Activated CD4-positive, alpha-beta T cell treated with anti-CD3 and anti-CD28 coated beads, Interleukin-2, amount 10 ng/mL, durations not matched to agents 24 days and 14 days (primary cell): ENCODE data around the gene LEMD1. TPM values are rescaled to one million over a fixed set of nuclear protein-coding genes. Genes with fewer than 3 reads are reported as not detected.

Source experiments
- DNase-seq: peaks from one replicate; pipeline ENCODE4 v3.0.0; 2022
- H3K27ac Mint-ChIP-seq: one replicate; pipeline ENCODE4 v1.8.0; 2022; ENCODE audit warnings: mild to moderate bottlenecking, mixed read lengths
- H3K27me3 Mint-ChIP-seq: one replicate; pipeline ENCODE4 v1.8.0; 2022; ENCODE audit warnings: mixed read lengths
- H3K36me3 Mint-ChIP-seq: one replicate; pipeline ENCODE4 v1.8.0; 2022; ENCODE audit warnings: low read depth, mild to moderate bottlenecking, mixed read lengths
- H3K4me1 Mint-ChIP-seq: one replicate; pipeline ENCODE4 v1.8.0; 2021; ENCODE audit warnings: mixed read lengths
- H3K4me3 Mint-ChIP-seq: one replicate; pipeline ENCODE4 v1.8.0; 2022; ENCODE audit warnings: mild to moderate bottlenecking, moderate library complexity, mixed read lengths
- H3K9me3 Mint-ChIP-seq: one replicate; pipeline ENCODE4 v1.8.0; 2021; ENCODE audit warnings: mixed read lengths
- intact Hi-C: fragments of 100-400 bp; cut with micrococcal nuclease; formaldehyde crosslinking; loops from one replicate; pipeline ENCODE4 v1.15.1; 2023
- total RNA-seq: library from RNA; stranded (reverse); gene quantifications from 2 replicates; pipeline ENCODE4 v1.2.3, GENCODE V29; 2022

LEMD1 gene, protein sequence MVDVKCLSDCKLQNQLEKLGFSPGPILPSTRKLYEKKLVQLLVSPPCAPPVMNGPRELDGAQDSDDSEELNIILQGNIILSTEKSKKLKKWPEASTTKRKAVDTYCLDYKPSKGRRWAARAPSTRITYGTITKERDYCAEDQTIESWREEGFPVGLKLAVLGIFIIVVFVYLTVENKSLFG
- total RNA-seq = 0.47 TPM in 1 of 2 replicates, not detected in the other

DNA sequence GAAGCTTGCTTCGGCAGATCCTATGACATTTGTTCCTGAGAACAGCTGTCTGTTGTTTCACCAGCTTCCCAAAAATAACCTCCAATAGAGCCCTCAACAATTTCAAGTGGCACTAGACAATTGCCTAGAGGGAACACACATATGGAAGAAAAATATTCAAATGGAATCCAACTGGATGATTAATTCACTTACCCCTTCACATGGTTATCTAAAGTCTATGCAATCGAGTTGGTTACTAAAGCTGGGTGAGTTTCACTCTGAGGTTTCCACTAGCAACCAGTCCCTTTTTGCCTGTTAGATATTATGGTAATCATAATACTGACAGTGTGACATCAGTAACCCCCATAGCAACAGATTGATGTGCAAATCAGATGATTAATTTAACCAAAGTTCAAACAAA is at the start of gene LEMD1:
Gene LEMD1 (minus strand): TSS at position 259 of the 400 bp plus-strand sequence. CDS start 1,520 bp downstream, outside the sequence.
- intact Hi-C loops = no loop called here
- H3K4me1 Mint-ChIP-seq = no peaks in the 10 kb centered on the region
- H3K27ac Mint-ChIP-seq = no peak within 1 kb of the TSS
- H3K36me3 Mint-ChIP-seq = no peaks in the 10 kb centered on the region
- H3K4me3 Mint-ChIP-seq = no peak within 1 kb of the TSS
- no peak for DNase-seq
- peaks cover 64% of the 10 kb centered on the region for H3K27me3 Mint-ChIP-seq
- H3K9me3 Mint-ChIP-seq = no peaks in the 10 kb centered on the region

DNA sequence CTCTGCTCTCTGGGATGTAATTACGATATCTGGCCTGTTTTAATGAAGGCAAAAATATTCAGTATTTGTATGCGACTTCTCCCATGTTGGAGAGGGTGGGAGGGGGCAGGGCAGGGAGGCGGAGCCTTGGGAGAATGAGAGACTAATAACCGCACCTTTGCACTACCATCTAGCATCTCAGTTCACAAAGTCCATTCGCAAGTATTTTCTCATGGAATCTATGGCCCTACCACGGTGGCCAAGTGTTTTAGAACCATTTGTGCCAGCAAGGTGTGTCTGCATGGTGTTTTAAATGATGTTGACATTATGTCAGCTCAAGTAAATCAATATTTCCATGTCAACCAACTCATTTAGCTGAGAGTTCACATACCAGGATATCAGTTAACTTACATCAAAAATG is 48.3 kb upstream of the LEMD1 start:
- H3K27ac Mint-ChIP-seq = no peak overlapping the region
- no peaks in the 10 kb centered on the region for H3K4me1 Mint-ChIP-seq
- no peak overlapping the region for H3K4me3 Mint-ChIP-seq
- peaks cover 7% of the 10 kb centered on the region for H3K9me3 Mint-ChIP-seq
- no peak for DNase-seq
- H3K27me3 Mint-ChIP-seq = peaks cover 42% of the 10 kb centered on the region
- intact Hi-C loops = no loop called here
- H3K36me3 Mint-ChIP-seq = peaks cover 4% of the 10 kb centered on the region

DNA sequence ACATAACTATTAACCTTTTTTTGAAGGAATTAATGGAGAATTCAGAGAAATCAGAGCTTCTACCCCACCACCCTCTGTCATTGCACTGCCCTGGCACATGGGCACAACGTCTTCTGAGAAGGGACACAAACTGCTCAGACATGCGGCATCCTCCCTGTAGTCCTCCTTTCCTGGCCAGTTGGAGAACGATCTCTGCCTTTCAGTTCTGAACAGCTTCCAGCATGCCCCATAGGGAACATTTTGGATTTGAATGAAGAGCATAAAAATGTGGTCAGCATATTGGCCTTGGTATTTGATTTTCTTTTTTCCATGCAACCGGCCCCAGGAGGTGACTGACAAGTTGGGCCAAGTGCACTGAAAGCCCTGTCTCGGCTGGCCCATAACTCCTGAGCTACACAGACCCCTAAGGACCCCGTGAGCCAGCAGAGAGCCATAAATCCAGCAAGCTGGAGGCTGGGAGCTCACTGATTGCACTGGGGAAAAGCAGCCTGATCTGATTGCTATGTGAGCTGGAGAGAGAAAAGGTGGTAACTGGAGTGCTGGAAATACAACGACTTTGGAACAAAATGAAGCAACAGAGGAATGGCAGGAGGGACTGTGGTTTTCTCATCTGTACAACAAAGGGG is 44.9 kb upstream of the LEMD1 start:
- Mint-ChIP-seq H3K36me3 (no peaks in the 10 kb centered on the region), H3K9me3 (no peaks in the 10 kb centered on the region), H3K27me3 (peaks cover 25% of the 10 kb centered on the region), H3K27ac (no peak overlapping the region), H3K4me1 (no peaks in the 10 kb centered on the region), H3K4me3 (no peak overlapping the region)
- DNase-seq = no peak
- intact Hi-C loops = no loop called here

DNA sequence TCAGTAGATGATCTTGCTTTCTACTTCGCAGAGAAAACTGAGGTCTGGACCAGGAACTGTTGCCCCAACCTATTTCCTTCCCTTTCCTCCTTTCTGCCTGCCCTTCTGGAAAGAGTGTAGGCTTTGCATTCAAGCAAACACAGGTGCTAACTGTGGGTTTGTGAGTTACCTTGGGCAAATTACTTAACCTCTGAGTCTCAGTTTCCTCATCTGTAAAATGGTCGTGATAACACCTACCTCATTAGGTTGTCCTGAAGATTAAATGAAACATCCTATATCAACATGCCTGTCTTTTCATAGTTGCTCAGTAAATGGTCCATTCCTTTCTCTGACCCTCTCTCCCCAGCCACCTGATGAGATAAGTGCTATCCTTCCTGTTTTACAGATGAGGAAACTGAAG is 43.5 kb upstream of the LEMD1 start:
- no peak overlapping the region for H3K4me3 Mint-ChIP-seq
- intact Hi-C loops = no loop called here
- H3K36me3 Mint-ChIP-seq = no peaks in the 10 kb centered on the region
- no peaks in the 10 kb centered on the region for H3K4me1 Mint-ChIP-seq
- peaks cover 30% of the 10 kb centered on the region for H3K27me3 Mint-ChIP-seq
- DNase-seq = no peak
- H3K9me3 Mint-ChIP-seq = no peaks in the 10 kb centered on the region
- H3K27ac Mint-ChIP-seq = no peak overlapping the region

DNA sequence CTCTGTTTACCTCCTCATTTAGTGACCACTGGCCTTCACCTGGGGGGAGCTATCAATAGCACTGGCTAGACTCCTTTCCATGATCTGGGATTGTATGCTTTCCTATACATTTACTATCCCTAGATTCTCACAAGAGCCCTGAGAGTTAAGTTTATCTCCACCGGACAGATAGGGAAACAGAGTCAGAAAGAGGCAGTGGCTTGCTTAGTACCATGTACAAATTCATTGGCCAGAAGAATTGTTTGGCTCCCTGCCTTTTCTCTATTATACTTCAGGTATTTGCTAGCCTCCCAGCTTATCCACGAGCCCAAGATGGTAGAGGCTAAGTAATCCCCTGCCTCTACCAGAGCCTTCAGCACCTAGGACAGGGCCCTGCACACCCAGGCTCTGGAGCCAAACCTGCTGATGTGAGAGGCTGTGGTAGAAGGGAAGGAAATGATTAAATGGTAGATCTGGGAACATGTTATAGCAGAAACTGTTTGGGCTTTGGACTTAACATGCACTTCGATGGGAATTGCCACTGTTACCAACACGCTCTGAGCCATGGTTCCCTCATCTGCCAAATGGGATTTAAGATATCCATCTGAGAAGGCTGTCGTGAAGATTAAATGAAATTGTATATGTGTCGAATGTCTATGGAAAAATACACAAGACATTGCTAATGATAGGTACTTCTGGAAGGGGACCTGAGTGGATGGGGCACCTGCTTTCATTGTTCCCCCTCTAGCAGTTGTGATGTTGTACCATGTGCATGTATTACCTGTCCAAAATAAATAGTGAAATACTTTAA is 37.1 kb upstream of the LEMD1 start:
- Mint-ChIP-seq H3K27ac (no peak overlapping the region), H3K4me3 (no peak overlapping the region), H3K36me3 (no peaks in the 10 kb centered on the region), H3K4me1 (peaks cover 6% of the 10 kb centered on the region), H3K9me3 (peaks cover 3% of the 10 kb centered on the region), H3K27me3 (peaks cover 53% of the 10 kb centered on the region)
- intact Hi-C loops = no loop called here
- DNase-seq = peak; percentile 83

DNA sequence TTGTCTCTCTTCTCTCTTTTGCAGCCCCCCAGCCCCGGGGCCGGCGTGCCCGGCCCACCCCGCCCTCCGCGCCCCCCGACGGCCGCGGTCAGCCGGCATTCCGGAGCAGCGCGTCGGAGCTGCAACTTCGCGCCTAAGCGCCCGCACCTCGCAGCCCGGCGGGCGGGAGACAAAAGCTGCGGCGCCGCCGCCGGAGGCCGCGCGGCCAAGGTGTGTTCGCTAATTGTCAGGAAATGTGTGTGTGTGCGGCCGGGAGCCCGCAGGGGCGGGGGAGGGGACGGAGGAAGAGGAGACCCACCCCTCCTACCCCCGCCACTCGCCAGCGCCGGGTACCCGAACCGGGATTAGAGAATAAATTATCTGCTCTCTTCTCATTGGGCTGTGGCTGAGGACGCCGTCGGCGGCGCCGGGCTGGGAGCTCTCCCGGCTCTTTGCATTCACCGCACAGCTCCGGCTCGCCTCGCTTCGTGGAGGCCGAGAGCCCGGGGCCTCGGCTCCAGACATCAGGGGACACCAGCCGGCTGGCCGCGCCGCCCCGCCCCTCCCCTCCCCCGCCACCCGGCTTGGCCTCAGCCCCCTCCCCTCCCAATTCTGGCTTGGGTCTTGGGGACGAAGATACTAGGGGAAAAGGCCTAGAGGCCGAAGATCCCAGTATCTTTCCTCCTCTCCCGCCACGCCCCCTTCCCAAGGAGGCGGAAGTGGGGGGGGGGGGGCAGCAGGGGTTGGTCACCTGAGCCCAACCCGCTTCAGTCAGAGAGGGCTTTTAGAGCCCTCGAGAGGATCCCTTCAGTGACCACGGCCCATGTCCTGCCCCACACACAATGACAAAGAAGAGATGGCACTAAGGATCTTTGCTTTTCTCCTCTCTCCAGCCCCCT is 35.3 kb upstream of the LEMD1 start:
- H3K4me1 Mint-ChIP-seq = peaks cover 6% of the 10 kb centered on the region
- H3K27me3 Mint-ChIP-seq = peaks cover 72% of the 10 kb centered on the region
- peak overlapping the region; percentile 25 for H3K4me3 Mint-ChIP-seq
- DNase-seq = peak; percentile 61
- H3K27ac Mint-ChIP-seq = no peak overlapping the region
- peaks cover 3% of the 10 kb centered on the region for H3K9me3 Mint-ChIP-seq
- intact Hi-C loops = no loop called here
- H3K36me3 Mint-ChIP-seq = no peaks in the 10 kb centered on the region

DNA sequence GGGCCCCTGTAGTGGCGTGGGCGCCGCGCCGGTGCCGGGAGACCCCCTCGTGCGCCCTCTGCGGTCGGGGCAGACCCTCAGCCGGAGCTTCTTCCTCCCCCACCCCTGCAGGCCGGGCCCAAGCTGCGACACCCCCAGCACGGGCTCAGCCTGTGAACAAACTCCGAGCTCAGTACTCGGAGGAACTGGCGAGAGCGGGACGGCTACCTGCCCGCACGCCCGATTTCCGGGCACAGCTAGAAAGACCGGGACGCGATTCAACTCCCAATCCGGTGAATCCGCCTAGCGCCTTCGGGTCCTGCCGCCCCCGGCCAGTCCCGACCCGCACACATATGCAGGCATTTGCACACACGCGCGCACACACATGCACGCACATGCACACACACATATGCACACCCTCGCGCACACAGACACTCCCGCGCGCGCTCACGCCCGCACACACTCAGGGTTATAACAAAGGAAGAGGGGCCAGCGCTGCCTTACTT is 34.6 kb upstream of the LEMD1 start:
- intact Hi-C loops = no loop called here
- H3K9me3 Mint-ChIP-seq = peaks cover 3% of the 10 kb centered on the region
- DNase-seq = peak; percentile 61
- peaks cover 75% of the 10 kb centered on the region for H3K27me3 Mint-ChIP-seq
- H3K4me1 Mint-ChIP-seq = peaks cover 6% of the 10 kb centered on the region
- no peaks in the 10 kb centered on the region for H3K36me3 Mint-ChIP-seq
- no peak overlapping the region for H3K27ac Mint-ChIP-seq
- H3K4me3 Mint-ChIP-seq = peak overlapping the region; percentile 62

DNA sequence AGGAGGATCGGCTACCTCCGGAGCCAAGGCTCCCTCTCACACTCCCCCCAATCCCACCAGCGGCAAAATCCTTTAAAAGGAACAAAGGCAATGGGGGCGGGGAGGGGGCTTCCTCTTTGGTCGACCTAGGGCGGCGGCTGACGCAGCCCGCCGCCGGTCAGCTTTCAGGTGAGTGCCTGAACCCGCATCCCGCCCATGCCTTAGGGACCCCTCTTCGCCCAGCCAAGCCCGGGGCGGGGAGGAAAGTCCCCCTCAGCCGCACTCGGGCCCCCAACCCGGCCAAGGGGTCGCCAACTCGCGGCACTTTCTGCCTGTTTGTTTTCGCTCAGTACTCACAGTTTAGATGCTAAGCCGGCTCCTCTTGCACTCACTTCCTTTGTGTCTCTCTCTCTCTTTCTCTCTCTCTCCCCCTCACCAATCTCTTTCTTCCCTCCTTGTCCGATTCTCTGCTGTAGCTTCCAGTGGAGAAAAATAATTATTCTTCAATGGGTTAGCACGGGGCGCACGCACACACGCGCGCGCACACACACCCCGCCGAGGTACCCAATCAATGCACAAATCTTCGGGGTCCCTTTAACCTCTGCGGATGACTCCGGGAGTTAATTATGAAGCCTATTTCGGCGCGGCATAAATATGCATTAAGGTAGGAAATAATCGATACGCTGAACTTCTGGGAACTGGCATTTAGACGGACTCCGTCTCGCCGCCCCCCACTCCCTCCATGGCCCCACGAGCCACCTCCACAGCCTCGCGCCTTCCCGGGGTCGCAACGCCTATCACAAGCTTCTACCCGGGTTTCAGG is 33.9 kb upstream of the LEMD1 start, which contains the start of gene BLACAT1:
Gene BLACAT1 (minus strand): TSS at position 465 of the 802 bp plus-strand sequence.
- peaks cover 3% of the 10 kb centered on the region for H3K9me3 Mint-ChIP-seq
- no peak for DNase-seq
- H3K27ac Mint-ChIP-seq = no peak within 1 kb of the TSS
- H3K36me3 Mint-ChIP-seq = no peaks in the 10 kb centered on the region
- H3K4me1 Mint-ChIP-seq = peaks cover 6% of the 10 kb centered on the region
- peak within 1 kb of the TSS; percentile 62 for H3K4me3 Mint-ChIP-seq
- intact Hi-C loops = no loop called here
- H3K27me3 Mint-ChIP-seq = peaks cover 75% of the 10 kb centered on the region

DNA sequence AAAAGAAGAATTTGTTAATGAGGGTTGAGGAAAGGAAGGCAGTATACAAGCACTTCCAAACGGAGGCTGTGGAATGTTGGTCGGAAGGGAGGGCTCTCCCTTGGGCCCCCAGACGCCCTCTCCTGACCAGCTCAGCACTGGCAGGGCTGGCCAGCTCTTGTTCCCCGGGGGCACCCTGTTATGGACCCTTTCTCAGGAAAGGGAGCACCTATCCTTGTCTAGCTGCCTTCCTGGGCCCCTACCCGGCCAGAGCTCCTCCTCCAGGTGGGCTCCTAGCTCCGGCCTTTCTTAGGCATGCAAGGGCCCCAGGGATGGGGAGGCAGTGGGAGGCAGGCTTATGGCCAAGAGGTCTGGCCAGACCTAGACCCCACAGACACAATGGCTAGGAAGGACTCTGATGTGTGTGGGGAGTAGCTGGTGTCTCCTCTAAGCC is 33.1 kb upstream of the LEMD1 start:
- intact Hi-C loops = no loop called here
- DNase-seq = no peak
- Mint-ChIP-seq H3K36me3 (no peaks in the 10 kb centered on the region), H3K4me3 (no peak overlapping the region), H3K9me3 (peaks cover 3% of the 10 kb centered on the region), H3K27ac (no peak overlapping the region), H3K4me1 (peaks cover 6% of the 10 kb centered on the region), H3K27me3 (peaks cover 71% of the 10 kb centered on the region)

DNA sequence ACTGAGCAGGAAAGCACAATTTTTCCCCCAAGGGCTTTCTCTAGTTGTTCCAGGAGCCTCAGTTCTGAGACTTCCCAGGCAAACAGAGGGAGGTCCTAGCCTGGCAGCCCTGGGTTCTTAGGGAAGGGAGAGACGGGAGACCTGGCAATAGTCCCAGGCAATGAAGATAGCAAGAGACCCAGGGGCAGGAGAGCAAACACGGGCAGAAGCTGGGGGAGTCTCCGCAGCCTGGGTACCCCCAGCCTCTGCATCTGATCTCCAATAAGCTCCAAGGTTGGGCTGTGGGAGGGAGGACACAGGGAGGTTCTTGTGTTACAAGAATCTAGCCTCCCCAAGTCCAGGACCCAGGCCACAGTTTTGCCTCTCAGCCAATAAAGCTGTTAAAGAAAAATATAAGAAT is 31.6 kb upstream of the LEMD1 start:
- no peaks in the 10 kb centered on the region for H3K9me3 Mint-ChIP-seq
- no peak overlapping the region for H3K27ac Mint-ChIP-seq
- peaks cover 10% of the 10 kb centered on the region for H3K4me1 Mint-ChIP-seq
- peaks cover 60% of the 10 kb centered on the region for H3K27me3 Mint-ChIP-seq
- no peaks in the 10 kb centered on the region for H3K36me3 Mint-ChIP-seq
- no peak overlapping the region for H3K4me3 Mint-ChIP-seq
- no peak for DNase-seq
- intact Hi-C loops = no loop called here

DNA sequence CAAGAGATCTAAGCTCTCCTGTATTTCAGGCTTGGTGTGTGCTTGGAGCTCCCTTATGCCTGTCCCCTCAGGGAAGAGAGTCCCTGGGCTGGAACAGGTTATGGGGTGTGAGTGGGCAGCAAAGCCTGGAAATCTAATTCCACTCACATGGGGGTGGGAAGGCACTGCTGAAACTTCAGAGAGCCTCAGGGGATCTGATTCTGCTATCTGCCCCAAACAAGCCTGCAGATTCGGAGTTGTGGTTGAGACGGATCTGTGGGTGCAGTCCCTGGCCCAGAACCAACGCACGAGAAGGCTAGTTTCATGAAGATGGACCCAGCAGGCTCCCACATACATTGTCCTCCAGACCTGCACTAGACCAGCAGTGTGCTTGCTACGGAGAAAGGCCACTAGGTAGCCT is 31.1 kb upstream of the LEMD1 start:
- H3K4me3 Mint-ChIP-seq = no peak overlapping the region
- intact Hi-C loops = no loop called here

DNA sequence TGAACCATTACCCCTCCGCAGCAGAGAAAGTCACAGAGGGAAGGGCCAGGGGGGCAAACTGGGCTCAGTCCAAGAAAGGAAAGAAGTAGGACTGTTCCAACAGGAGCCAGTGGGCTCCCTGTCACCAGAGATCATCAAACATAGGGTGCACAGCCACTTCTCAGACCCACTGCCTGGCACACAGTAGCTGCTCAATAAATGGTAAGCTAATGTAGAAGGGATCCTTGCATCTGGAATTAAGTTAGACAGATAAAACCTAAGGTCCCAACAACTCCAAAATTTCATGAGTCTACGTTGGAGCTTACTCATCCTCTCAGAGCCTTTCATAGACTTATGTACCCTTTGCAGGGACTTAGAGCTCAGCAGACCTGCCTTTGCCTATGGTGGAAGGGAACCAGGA is 30.5 kb upstream of the LEMD1 start:
- no peak overlapping the region for H3K27ac Mint-ChIP-seq
- H3K36me3 Mint-ChIP-seq = no peaks in the 10 kb centered on the region
- intact Hi-C loops = no loop called here
- no peaks in the 10 kb centered on the region for H3K9me3 Mint-ChIP-seq
- H3K27me3 Mint-ChIP-seq = peaks cover 49% of the 10 kb centered on the region
- DNase-seq = no peak
- H3K4me1 Mint-ChIP-seq = peaks cover 10% of the 10 kb centered on the region
- H3K4me3 Mint-ChIP-seq = no peak overlapping the region

More for the DNA sequence above, 31.1 kb upstream of the LEMD1 start:
- H3K36me3 Mint-ChIP-seq = no peaks in the 10 kb centered on the region
- H3K27ac Mint-ChIP-seq = no peak overlapping the region
- no peak for DNase-seq
- H3K9me3 Mint-ChIP-seq = no peaks in the 10 kb centered on the region
- peaks cover 10% of the 10 kb centered on the region for H3K4me1 Mint-ChIP-seq
- H3K27me3 Mint-ChIP-seq = peaks cover 54% of the 10 kb centered on the region

DNA sequence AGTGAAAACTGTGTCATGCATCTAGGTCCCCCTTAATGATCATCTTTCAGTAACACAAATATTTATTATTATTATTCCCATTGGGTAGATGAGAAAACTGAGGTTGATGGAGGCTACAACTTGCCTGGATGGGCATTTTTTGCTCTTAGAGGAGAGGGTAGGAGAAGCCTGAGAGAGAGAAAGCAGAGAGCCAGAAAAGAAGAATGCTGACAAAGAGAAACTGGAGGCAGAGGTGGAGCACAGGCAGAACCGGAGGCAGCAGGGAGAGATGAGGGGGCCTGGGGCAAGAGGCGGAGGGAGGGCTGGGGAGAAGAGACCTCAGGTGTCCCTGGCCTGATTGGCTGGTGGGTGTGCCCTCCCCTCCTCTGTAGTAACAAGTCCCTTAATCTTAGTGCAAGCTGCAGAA is 29.9 kb upstream of the LEMD1 start:
- no peaks in the 10 kb centered on the region for H3K9me3 Mint-ChIP-seq
- no peak overlapping the region for H3K27ac Mint-ChIP-seq
- no peak for DNase-seq
- no peak overlapping the region for H3K4me3 Mint-ChIP-seq
- H3K36me3 Mint-ChIP-seq = no peaks in the 10 kb centered on the region
- H3K27me3 Mint-ChIP-seq = peaks cover 49% of the 10 kb centered on the region
- intact Hi-C loops = no loop called here
- H3K4me1 Mint-ChIP-seq = peaks cover 10% of the 10 kb centered on the region
